Measurements from ENCODE around the gene NDST1. TPM values are rescaled to one million over a fixed set of nuclear protein-coding genes. Genes with fewer than 3 reads are reported as not detected.

Gene NDST1
- total RNA-seq, 4 donors from 2014 or later, result 68.8 to 104 (median 96.4) TPM

DNA sequence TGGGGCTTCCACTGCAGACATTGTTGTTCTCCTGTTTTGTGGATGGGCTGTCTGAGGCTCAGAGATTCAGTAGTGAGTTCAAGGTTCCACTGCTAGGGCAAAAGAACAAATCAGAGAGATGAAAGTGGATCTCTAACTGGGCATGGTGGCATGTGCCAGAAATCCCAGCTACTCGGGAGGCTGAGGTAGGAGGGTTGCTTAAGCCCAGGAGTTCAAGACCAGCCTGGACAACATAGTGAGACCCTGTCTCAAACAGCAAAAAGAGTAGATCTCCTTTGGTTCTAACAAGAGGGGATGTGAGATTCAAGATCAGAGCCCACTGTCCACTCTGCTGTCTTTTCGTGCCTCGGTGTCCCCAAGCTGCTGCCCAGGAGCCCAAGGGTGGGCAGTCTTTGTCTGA, 11.8 kb upstream of the NDST1 start:
- H3K27me3 ChIP-seq, result no peaks in the 10 kb centered on the region
- no peaks in the 10 kb centered on the region for H3K9me3 ChIP-seq
- WGBS, 2 donors (ENCODE audit: low coverage in 1 of 2), result 91% methylated on average over 3 of the region's 3 CpGs; no CpG with 5 or more reads in 1 of the 2 donors
- no peak for DNase-seq
- H3K4me3 ChIP-seq, result no peak overlapping the region
- peak overlapping the region in 3 of 4 donors; percentile 9 to 52 (median 41) for H3K27ac ChIP-seq
- in situ Hi-C loops (cut with MboI; ENCODE audit: low pct_ligation_motif_present in 1 of 4, low pct_unique_long_range_greater_than_20kb in 1 of 4, low sequenced_read_pairs in 3 of 4), result no loop called here
- TF ChIP-seq EP300 (IDR thresholded peaks at IDR 0.05; ENCODE audit: low read depth) (no peak), CTCF (IDR thresholded peaks at IDR 0.05) (no peak), POLR2AphosphoS5 (IDR thresholded peaks at IDR 0.05) (no peak), POLR2A (IDR thresholded peaks at IDR 0.05) (no peak)
- intact Hi-C loops (cut with DNase I; ENCODE audit: low total_unique reads), result no loop called here
- peaks cover 29 to 61% (median 40%) of the 10 kb centered on the region in 4 donors for H3K4me1 ChIP-seq
- no peaks in the 10 kb centered on the region for H3K36me3 ChIP-seq

GRCh38 chr5:150496534-150496933, 11.4 kb upstream of the NDST1 start:
- no peaks in the 10 kb centered on the region for H3K9me3 ChIP-seq
- no peaks in the 10 kb centered on the region for H3K36me3 ChIP-seq
- 50 to 68% methylated on average over 1 to 4 of the region's 4 CpGs for WGBS, 2 donors (ENCODE audit: low coverage in 1 of 2)
- in situ Hi-C loops (cut with MboI; ENCODE audit: low pct_ligation_motif_present in 1 of 4, low pct_unique_long_range_greater_than_20kb in 1 of 4, low sequenced_read_pairs in 3 of 4), result no loop called here
- no peak for DNase-seq
- no peaks in the 10 kb centered on the region for H3K27me3 ChIP-seq
- peaks cover 25 to 57% (median 38%) of the 10 kb centered on the region in 4 donors for H3K4me1 ChIP-seq
- intact Hi-C loops (cut with DNase I; ENCODE audit: low total_unique reads), result no loop called here
- H3K27ac ChIP-seq, result peak overlapping the region in 3 of 4 donors; percentile 9 to 52 (median 41)
- TF ChIP-seq POLR2A (IDR thresholded peaks at IDR 0.05), result no peak
- TF ChIP-seq EP300 (IDR thresholded peaks at IDR 0.05; ENCODE audit: low read depth), result no peak
- TF ChIP-seq CTCF (IDR thresholded peaks at IDR 0.05), result no peak
- no peak for TF ChIP-seq POLR2AphosphoS5 (IDR thresholded peaks at IDR 0.05)
- no peak overlapping the region for H3K4me3 ChIP-seq

DNA sequence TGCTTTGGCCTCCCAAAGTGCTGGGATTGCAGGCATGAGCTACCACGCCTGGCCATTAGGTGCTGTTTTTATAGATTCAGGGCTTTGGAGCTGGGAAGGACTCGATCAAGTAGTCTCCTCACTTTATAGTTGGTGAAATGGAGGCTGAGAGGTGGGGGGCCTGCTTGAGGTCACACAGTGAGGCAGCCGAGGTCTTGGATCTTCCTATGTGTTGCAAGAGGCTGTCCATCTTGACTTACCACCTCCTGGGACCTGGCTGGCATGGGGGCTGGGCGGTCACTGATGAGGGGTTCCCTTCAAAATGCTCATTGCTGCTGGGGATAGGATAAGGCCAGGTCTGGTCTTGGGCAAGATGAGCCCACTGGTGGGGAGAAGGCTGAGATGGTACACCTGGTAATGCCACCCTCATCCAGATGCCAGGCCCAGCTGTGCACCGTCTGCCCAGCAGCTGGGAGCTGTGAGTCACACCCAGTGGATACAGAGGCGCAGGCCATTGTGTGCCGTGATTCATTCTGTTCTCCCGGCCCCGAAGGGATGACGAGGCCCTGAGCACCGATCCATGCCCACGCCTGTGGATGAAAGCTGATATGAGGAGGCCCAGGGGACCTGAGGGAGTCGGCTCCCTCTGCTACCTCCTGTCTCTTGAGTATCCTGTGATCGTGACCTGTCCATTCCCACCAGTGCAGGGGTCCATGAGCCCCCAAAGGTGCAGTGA, 10.5 kb upstream of the NDST1 start:
- Histone ChIP-seq H3K4me1 (peaks cover 23 to 51% (median 40%) of the 10 kb centered on the region in 4 donors), H3K36me3 (no peaks in the 10 kb centered on the region), H3K9me3 (no peaks in the 10 kb centered on the region), H3K27ac (peak overlapping the region; percentile 23 to 54 (median 46)), H3K4me3 (no peak overlapping the region), H3K27me3 (no peaks in the 10 kb centered on the region)
- intact Hi-C loops (cut with DNase I; ENCODE audit: low total_unique reads), result no loop called here
- no peak for DNase-seq
- TF ChIP-seq EP300 (IDR thresholded peaks at IDR 0.05; ENCODE audit: low read depth) (no peak), POLR2AphosphoS5 (IDR thresholded peaks at IDR 0.05) (peak in 2 of 3 donors; percentile 33 to 61)
- in situ Hi-C loops (cut with MboI; ENCODE audit: low pct_ligation_motif_present in 1 of 4, low pct_unique_long_range_greater_than_20kb in 1 of 4, low sequenced_read_pairs in 3 of 4), result no loop called here
- 60 to 76% methylated on average over 1 to 14 of the region's 14 CpGs for WGBS, 2 donors (ENCODE audit: low coverage in 1 of 2)

- in situ Hi-C loops (cut with MboI; ENCODE audit: low pct_ligation_motif_present in 1 of 4, low pct_unique_long_range_greater_than_20kb in 1 of 4, low sequenced_read_pairs in 3 of 4) (no loop called here), intact Hi-C loops (cut with DNase I; ENCODE audit: low total_unique reads) (no loop called here)
- H3K4me1 ChIP-seq, result peaks cover 23 to 56% (median 39%) of the 10 kb centered on the region in 4 donors
- H3K9me3 ChIP-seq, result no peaks in the 10 kb centered on the region
- TF ChIP-seq POLR2AphosphoS5 (IDR thresholded peaks at IDR 0.05), result no peak
- TF ChIP-seq POLR2A (IDR thresholded peaks at IDR 0.05), result no peak
- no peak for TF ChIP-seq EP300 (IDR thresholded peaks at IDR 0.05; ENCODE audit: low read depth)
- TF ChIP-seq CTCF (IDR thresholded peaks at IDR 0.05), result no peak
- DNase-seq, result no peak
- 83% methylated on average over 5 of the region's 5 CpGs; no CpG with 5 or more reads in 1 of the 2 donors for WGBS, 2 donors (ENCODE audit: low coverage in 1 of 2)
- H3K27me3 ChIP-seq, result no peaks in the 10 kb centered on the region
- H3K27ac ChIP-seq, result peak overlapping the region; percentile 23 to 54 (median 46)
- H3K4me3 ChIP-seq, result no peak overlapping the region
- H3K36me3 ChIP-seq, result no peaks in the 10 kb centered on the region
These were observed 10.0 kb upstream of the NDST1 start for GRCh38 chr5:150497989-150498317.

Measured in transverse colon (tissue), 4 donors.